AG04450 (cell line): Measurements from ENCODE around the gene CCR3. TPM values are rescaled to one million over a fixed set of nuclear protein-coding genes. Genes with fewer than 3 reads are reported as not detected.

ENCODE experiments used
- CTCF ChIA-PET: fragments of 300-600, 350-600 bp; formaldehyde crosslinking; extraction: SDS; loops from one replicate; lab custom pipeline; 2022; ENCODE audit warnings: antibody characterized with exemption, inconsistent platforms; lab: Charles Lee
- POLR2A ChIA-PET: fragments of 350-600 bp; formaldehyde crosslinking; extraction: SDS; loops from one replicate; lab custom pipeline; 2021; ENCODE audit warnings: antibody characterized with exemption, inconsistent platforms; lab: Yijun Ruan, JAX
- DNase-seq: peaks from one replicate; pipeline ENCODE4 v3.0.0-alpha.2; 2011; ENCODE audit warnings: low read depth, low spot score
- H3K27ac ChIP-seq: one replicate; pipeline ENCODE4 v1.5.1; 2012; ENCODE audit warnings: low read depth, low read length, control low read depth
- H3K27me3 ChIP-seq: one replicate; pipeline ENCODE4 v1.6.0; 2012; ENCODE audit warnings: low read length; ENCODE audit not compliant: control insufficient read depth, insufficient read depth
- H3K4me3 ChIP-seq: 2 replicates; pipeline ENCODE4 v1.5.1; 2011; ENCODE audit warnings: mild to moderate bottlenecking, low read depth, low read length, control low read depth
- H3K9me3 ChIP-seq: 2 replicates; pipeline ENCODE4 v1.5.1; 2012; ENCODE audit warnings: low read length; ENCODE audit not compliant: control insufficient read depth, insufficient read depth
- CTCF ChIP-seq: IDR thresholded peaks from 2 replicates; pipeline ENCODE4 v1.5.1; 2011; ENCODE audit warnings: low read depth, low read length, control low read depth, inconsistent platforms
- polyA plus RNA-seq: library from polyadenylated mRNA; depleted of rRNA; stranded (reverse); fragments of >200 nt; gene quantifications from 2 replicates; pipeline ENCODE4 v1.2.3, GENCODE V29; 2011

CCR3 gene
- polyA plus RNA-seq, 1 experiment, result not detected

DNA sequence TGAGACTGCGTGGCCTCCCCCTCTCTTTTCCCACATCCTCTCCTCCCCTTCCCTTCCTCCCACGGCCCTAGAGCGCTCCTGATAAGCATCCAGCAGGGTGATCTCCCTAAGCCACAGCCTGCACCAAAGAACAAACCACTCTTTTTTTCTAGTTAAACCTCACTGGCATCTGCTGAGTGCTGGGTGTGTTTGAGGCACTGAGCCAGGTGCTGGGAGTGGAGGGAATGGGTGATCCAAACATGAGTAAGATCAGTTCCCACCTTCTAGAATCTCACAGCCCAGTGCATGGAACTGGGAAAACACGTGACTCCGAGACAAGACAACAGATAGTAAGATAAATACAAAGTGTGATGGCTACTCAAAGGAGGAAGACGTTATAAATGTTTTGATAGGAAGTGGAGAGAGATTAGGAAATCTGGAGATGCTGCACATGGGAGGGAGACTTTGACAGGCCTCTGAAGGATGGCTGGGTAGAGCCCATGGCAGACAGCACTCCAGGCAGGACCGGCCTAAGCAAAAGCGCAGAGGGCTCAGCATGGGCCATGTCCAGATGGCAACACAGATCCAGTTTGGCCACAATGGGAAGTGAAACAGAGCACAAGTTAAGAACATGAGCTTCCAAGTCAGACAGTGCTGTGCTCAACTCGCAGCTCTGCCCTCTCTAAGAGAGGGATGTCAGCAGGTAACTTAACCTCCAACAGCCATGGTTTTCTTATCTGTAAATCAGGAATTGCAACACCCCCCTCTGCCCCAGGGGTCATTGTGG is 55.6 kb downstream of the CCR3 start:
- POLR2A ChIA-PET, result no interaction called here
- Histone ChIP-seq H3K27ac (no peak overlapping the region), H3K27me3 (peaks cover 19% of the 10 kb centered on the region), H3K9me3 (no peaks in the 10 kb centered on the region), H3K4me3 (no peak overlapping the region)
- no peak for DNase-seq
- TF ChIP-seq CTCF, result no peak
- CTCF ChIA-PET, result no interaction called here

- ChIA-PET CTCF (no interaction called here), POLR2A (no interaction called here)
- peaks cover 19% of the 10 kb centered on the region for H3K27me3 ChIP-seq
- no peaks in the 10 kb centered on the region for H3K9me3 ChIP-seq
- no peak for TF ChIP-seq CTCF
- no peak overlapping the region for H3K4me3 ChIP-seq
- DNase-seq, result no peak
- no peak overlapping the region for H3K27ac ChIP-seq
These were observed 56.8 kb downstream of the CCR3 start for GRCh38 chr3:46298871-46299607.

DNA sequence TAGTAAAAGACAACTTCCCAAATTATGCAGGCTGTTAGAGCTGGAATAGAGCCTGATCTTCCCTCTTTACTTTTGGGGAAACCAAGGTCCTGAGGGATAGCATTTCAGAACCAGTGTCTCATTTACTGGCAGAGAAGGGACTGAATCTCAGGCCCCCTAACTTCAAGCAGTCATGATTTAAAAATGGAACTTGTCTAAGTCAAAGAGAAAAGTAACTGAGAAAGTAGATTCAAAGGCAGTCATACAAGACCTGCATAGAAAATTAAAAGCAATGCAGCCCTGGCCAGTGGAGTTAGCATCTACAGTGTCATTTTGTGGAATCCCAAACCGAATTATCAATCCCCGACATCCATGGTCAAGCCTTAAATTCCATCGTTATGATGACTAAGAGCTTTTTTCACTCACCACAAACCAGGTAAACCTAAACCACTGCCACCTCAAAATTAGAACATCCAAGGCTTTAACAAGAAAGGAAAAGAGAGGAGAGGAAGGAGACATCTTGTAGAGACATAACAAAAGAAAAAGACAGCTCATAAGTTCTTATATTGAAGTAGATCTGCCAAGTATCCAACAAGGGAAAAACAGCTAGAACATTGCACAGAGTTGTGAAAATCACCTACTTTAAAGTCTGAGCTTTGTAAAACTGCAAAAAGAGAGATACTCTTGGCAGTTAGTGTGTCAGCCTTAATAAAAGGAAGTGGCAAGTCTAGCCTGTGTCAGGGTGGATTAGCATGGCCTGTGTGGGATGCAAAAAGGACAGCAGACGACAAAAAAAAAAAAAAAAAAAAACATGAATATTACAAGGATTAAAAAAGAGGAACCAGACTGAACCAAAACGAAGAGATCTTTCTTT is 57.6 kb downstream of the CCR3 start:
- peaks cover 19% of the 10 kb centered on the region for H3K27me3 ChIP-seq
- no peak overlapping the region for H3K27ac ChIP-seq
- CTCF ChIA-PET, result interaction anchor here (0.6 kb wide), 2 partner anchors 16 to 222 kb away, joined by 3 to 7 read pairs; no protein-coding TSS in a partner anchor
- H3K4me3 ChIP-seq, result no peak overlapping the region
- no peak for DNase-seq
- no peak for TF ChIP-seq CTCF
- no peaks in the 10 kb centered on the region for H3K9me3 ChIP-seq
- POLR2A ChIA-PET, result no interaction called here

DNA sequence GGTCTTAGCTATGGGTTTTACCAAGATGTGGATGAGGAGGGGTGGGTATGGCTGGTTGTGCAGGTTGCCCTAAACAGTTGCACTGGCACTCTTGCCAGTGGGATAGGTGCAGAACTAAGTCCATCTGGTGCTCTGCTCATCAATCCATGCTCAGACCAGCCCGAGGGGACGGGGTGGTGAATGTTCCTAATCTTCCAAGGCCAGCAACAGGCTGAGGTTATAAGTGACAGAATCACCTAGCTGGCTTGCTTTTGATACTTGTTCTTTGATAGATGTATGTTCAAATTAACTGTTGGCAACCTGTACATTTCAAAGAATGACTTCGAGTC is 58.2 kb downstream of the CCR3 start:
- ChIA-PET POLR2A (no interaction called here), CTCF (interaction anchor here (0.6 kb wide), 2 partner anchors 17 to 223 kb away, joined by 3 to 7 read pairs; no protein-coding TSS in a partner anchor)

More for the DNA sequence above, 58.2 kb downstream of the CCR3 start:
- Histone ChIP-seq H3K27me3 (peaks cover 19% of the 10 kb centered on the region), H3K27ac (no peak overlapping the region), H3K9me3 (no peaks in the 10 kb centered on the region), H3K4me3 (no peak overlapping the region)
- DNase-seq, result no peak
- no peak for TF ChIP-seq CTCF
